CD8-positive, alpha-beta memory T cell (primary cell): ENCODE measurements around the gene MYG1. TPM values are rescaled to one million over a fixed set of nuclear protein-coding genes. Genes with fewer than 3 reads are reported as not detected.

Experiments
- CTCF ChIA-PET: fragments of 350-600 bp; sonication (Branson Sonifier 250); formaldehyde crosslinking; loops from one replicate; lab custom pipeline; 2021; ENCODE audit warnings: antibody characterized with exemption; lab: Charles Lee
- POLR2A ChIA-PET: fragments of 350-600 bp; sonication (Branson Sonifier 250); formaldehyde crosslinking; loops from one replicate; lab custom pipeline; 2021; ENCODE audit warnings: antibody characterized with exemption; lab: Charles Lee
- DNase-seq, 5 donors: peaks; one replicate each; pipeline versions ENCODE4 v3.0.0 to v3.0.0-alpha.2; 2020 to 2022; ENCODE audit warnings: mixed read lengths in 1 of 5
- H3K27ac ChIP-seq: one replicate; pipeline ENCODE4 v1.7.0; 2013; ENCODE audit warnings: low read depth, mild to moderate bottlenecking, low read length, moderate library complexity
- H3K27me3 ChIP-seq: 2 replicates; pipeline ENCODE4 v1.7.0; 2013; ENCODE audit warnings: low read length, mild to moderate bottlenecking; ENCODE audit not compliant: insufficient read depth, poor library complexity, severe bottlenecking
- H3K36me3 ChIP-seq: 2 replicates; pipeline ENCODE4 v1.7.0; 2013; ENCODE audit warnings: mild to moderate bottlenecking, low read length, moderate library complexity; ENCODE audit not compliant: insufficient read depth
- H3K4me1 ChIP-seq: 2 replicates; pipeline ENCODE4 v1.7.0; 2013; ENCODE audit warnings: mild to moderate bottlenecking, low read length, moderate library complexity; ENCODE audit not compliant: insufficient read depth
- H3K4me3 ChIP-seq: 2 replicates; pipeline ENCODE4 v1.7.0; 2013; ENCODE audit warnings: mild to moderate bottlenecking, low read length
- H3K9me3 ChIP-seq: 2 replicates; pipeline ENCODE4 v1.7.0; 2013; ENCODE audit warnings: mild to moderate bottlenecking, low read length
- H3K27ac Mint-ChIP-seq, 8 donors: one replicate each; pipeline ENCODE4 v1.8.0; 2020 to 2021; ENCODE audit warnings: mixed read lengths in 8 of 8, mild to moderate bottlenecking in 6 of 8, inconsistent platforms in 3 of 8, moderate library complexity in 3 of 8
- H3K27me3 Mint-ChIP-seq, 2 donors: one replicate each; pipeline ENCODE4 v1.8.0; 2020 to 2021; ENCODE audit warnings: mixed read lengths in 2 of 2, mild to moderate bottlenecking in 1 of 2, moderate library complexity in 1 of 2
- H3K36me3 Mint-ChIP-seq, 3 donors: one replicate each; pipeline ENCODE4 v1.8.0; 2020 to 2021; ENCODE audit warnings: mixed read lengths in 3 of 3, inconsistent platforms in 1 of 3, mild to moderate bottlenecking in 1 of 3
- H3K4me1 Mint-ChIP-seq, 3 donors: one replicate each; pipeline ENCODE4 v1.8.0; 2020 to 2021; ENCODE audit warnings: mixed read lengths in 3 of 3, inconsistent platforms in 1 of 3, mild to moderate bottlenecking in 1 of 3
- H3K4me3 Mint-ChIP-seq, 7 donors: one replicate each; pipeline ENCODE4 v1.8.0; 2020 to 2021; ENCODE audit warnings: mixed read lengths in 7 of 7, mild to moderate bottlenecking in 6 of 7, moderate library complexity in 4 of 7, inconsistent platforms in 2 of 7
- H3K9me3 Mint-ChIP-seq, 5 donors: one replicate each; pipeline ENCODE4 v1.8.0; 2020 to 2022; ENCODE audit warnings: mixed read lengths in 5 of 5, mild to moderate bottlenecking in 3 of 5, moderate library complexity in 2 of 5, inconsistent platforms in 1 of 5
- polyA plus RNA-seq: library from polyadenylated mRNA; unstranded; fragments of 300-500 nt; fragmentation: Illumina TruSeq; gene quantifications from one replicate; pipeline ENCODE4 v1.2.3, GENCODE V29; 2021
- total RNA-seq, 2 experiments: library from RNA; stranded (reverse); gene quantifications; one replicate each; pipeline ENCODE4 v1.2.3, GENCODE V29; 2021

MYG1 gene
- total and polyA plus RNA-seq, 3 experiments from 2014 or later: 67.9 to 82.5 (median 81.1) TPM

DNA sequence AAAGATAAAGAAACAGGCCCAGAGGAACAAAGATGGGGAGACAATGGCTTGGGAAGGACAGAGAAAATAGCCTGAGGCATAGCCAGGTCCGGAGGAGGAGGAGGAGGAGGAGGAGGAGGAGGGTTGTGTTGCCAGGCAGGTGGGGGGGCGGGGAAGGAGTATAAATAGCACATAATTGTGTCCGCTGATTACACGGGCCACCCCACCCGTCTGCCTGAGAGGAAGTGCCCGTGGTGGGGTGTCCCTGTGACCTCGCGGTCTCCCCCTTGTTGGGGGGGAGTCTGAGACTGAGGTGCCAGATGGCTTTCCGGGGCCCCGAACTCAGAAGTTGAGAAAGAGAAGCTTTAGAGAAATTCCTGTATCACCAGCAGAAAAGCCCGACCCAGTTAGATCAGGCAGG lies 38.5 kb downstream of the MYG1 start:
- peaks cover 26 to 58% of the 10 kb centered on the region in 2 donors for H3K27me3 Mint-ChIP-seq
- Histone ChIP-seq H3K36me3 (no peaks in the 10 kb centered on the region), H3K27me3 (peaks cover 27% of the 10 kb centered on the region), H3K4me1 (no peaks in the 10 kb centered on the region), H3K27ac (no peak overlapping the region), H3K4me3 (no peak overlapping the region), H3K9me3 (no peaks in the 10 kb centered on the region)
- ChIA-PET CTCF (no interaction called here), POLR2A (no interaction called here)
- H3K4me3 Mint-ChIP-seq: peak overlapping the region in 1 of 7 donors; percentile 13
- H3K4me1 Mint-ChIP-seq: peaks cover 7 to 9% (median 7%) of the 10 kb centered on the region in 3 donors
- no peak for DNase-seq
- no peaks in the 10 kb centered on the region for H3K9me3 Mint-ChIP-seq
- peak overlapping the region in 4 of 8 donors; percentile 3 to 47 (median 27) for H3K27ac Mint-ChIP-seq
- peaks cover 0 to 2% (median 0%) of the 10 kb centered on the region in 3 donors for H3K36me3 Mint-ChIP-seq

DNA sequence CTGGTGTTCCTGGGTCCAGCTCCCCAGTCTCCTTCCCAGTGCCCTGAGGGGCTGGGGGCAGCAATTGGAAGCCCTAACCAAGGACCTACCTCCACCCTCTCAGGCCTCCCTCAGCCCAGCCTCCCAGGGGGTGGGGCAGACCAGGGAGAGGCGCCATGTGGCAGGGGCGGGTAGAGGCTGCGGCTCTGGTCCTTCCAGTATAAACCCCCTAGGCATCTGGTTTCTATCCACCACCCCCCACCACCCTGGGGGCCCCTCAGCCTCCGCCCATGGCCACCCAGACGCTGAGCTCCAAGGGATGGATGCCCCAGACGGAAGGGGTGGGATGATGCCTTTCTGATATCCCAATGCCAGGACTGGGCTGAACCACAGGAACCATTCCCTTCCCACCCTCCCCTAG lies 39.4 kb downstream of the MYG1 start:
- Histone ChIP-seq H3K4me3 (no peak overlapping the region), H3K36me3 (no peaks in the 10 kb centered on the region), H3K4me1 (peaks cover 2% of the 10 kb centered on the region), H3K27ac (no peak overlapping the region), H3K27me3 (peaks cover 27% of the 10 kb centered on the region), H3K9me3 (no peaks in the 10 kb centered on the region)
- DNase-seq: no peak
- Mint-ChIP-seq H3K4me3 (no peak overlapping the region), H3K36me3 (peaks cover 0 to 2% (median 0%) of the 10 kb centered on the region in 3 donors), H3K4me1 (peaks cover 10 to 14% (median 12%) of the 10 kb centered on the region in 3 donors), H3K27ac (no peak overlapping the region), H3K27me3 (peaks cover 26 to 49% of the 10 kb centered on the region in 2 donors), H3K9me3 (no peaks in the 10 kb centered on the region)
- ChIA-PET CTCF (interaction anchor here (0.7 to 1.0 kb wide), 2 partner anchors 18 to 19 kb away, joined by 3 to 4 read pairs; no protein-coding TSS in a partner anchor), POLR2A (no interaction called here)

DNA sequence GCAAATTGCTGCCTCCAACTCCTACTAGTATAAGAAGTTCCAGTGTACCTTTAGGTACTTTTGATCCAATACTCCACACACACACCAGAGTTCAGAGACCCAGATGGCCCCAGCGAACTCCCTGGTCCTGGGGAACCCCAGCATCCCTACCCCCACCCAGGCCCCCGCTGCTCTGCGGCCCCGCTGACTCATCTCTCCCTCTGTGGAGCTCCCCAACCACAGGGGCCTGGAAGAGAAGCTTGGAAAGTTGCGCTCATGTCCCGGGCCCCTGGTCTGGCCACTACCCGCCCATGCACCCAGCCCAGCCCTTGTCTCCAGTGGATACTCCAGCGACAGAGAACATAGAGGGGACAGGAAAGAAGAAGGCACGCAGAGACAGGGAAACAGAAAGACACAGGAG lies 40.9 kb downstream of the MYG1 start:
- Histone ChIP-seq H3K4me1 (peaks cover 9% of the 10 kb centered on the region), H3K27ac (no peak overlapping the region), H3K27me3 (peaks cover 27% of the 10 kb centered on the region), H3K36me3 (no peaks in the 10 kb centered on the region), H3K9me3 (no peaks in the 10 kb centered on the region), H3K4me3 (no peak overlapping the region)
- H3K27ac Mint-ChIP-seq: no peak overlapping the region
- H3K9me3 Mint-ChIP-seq: no peaks in the 10 kb centered on the region
- H3K27me3 Mint-ChIP-seq: peaks cover 24 to 38% of the 10 kb centered on the region in 2 donors
- H3K36me3 Mint-ChIP-seq: peaks cover 0 to 2% (median 2%) of the 10 kb centered on the region in 3 donors
- no peak overlapping the region for H3K4me3 Mint-ChIP-seq
- ChIA-PET POLR2A (no interaction called here), CTCF (interaction anchor here (1.2 kb wide), 2 partner anchors 17 to 127 kb away, joined by 3 to 4 read pairs; no protein-coding TSS in a partner anchor)
- no peak for DNase-seq
- H3K4me1 Mint-ChIP-seq: peaks cover 21 to 24% (median 22%) of the 10 kb centered on the region in 3 donors

DNA sequence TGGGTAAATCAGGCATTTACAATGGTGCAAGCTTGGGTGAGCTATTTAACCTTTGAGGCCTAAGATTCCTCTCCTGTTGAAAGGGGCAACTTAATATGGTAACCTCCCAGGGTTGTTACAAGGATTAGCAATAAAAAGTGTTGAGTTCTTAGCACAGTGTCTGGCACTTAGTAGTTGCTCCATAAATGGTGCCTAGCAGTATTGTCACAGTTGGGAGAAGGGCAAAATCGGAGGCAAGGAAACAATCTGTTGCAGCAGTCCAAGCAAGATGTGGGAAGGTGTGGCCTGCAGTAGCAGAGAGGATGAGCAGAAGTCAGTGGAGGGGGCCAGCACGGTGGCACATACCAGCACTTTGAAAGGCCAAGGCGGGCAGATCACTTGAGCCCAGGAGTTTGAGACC lies 44.0 kb downstream of the MYG1 start:
- H3K4me1 ChIP-seq: peaks cover 9% of the 10 kb centered on the region
- Mint-ChIP-seq H3K27me3 (peaks cover 10 to 12% of the 10 kb centered on the region in 2 donors), H3K4me3 (peak overlapping the region; percentile 17 to 90 (median 56)), H3K9me3 (no peaks in the 10 kb centered on the region), H3K27ac (peak overlapping the region in 6 of 8 donors; percentile 24 to 83 (median 58)), H3K4me1 (peaks cover 12 to 18% (median 14%) of the 10 kb centered on the region in 3 donors), H3K36me3 (peaks cover 0 to 2% (median 0%) of the 10 kb centered on the region in 3 donors)
- H3K27ac ChIP-seq: no peak overlapping the region
- H3K27me3 ChIP-seq: peaks cover 5% of the 10 kb centered on the region
- POLR2A ChIA-PET: interaction anchor here (1.0 to 4.0 kb wide), 2 partner anchors 13 to 19 kb away, joined by 3 to 28 read pairs; no protein-coding TSS in a partner anchor
- CTCF ChIA-PET: interaction anchor here (0.7 to 6.6 kb wide), 4 partner anchors 9 to 129 kb away, joined by 3 to 209 read pairs (median 14); partner anchors contain the start of gene AAAS
- no peaks in the 10 kb centered on the region for H3K36me3 ChIP-seq
- no peaks in the 10 kb centered on the region for H3K9me3 ChIP-seq
- no peak for DNase-seq
- H3K4me3 ChIP-seq: no peak overlapping the region

DNA sequence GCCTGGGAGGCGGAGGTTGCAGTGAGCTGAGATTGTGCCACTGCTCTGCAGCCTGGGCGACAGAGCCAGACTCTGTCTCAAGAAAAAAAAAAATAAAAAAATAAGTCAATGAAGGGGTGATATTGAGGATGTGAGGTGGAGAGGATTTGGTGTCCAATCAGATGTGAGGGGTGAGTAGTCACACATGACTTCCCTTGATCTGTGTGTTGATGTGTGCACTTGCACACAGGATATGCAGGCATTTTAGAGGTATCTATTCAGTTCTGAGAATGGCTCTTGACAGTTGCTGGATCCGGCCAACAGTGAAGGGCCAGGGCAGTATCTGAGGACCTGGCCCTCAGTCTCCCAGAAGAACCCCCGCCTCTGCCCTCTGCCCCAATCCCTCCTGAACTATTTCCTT lies 44.5 kb downstream of the MYG1 start:
- peak overlapping the region; percentile 17 to 93 (median 57) for H3K27ac Mint-ChIP-seq
- Histone ChIP-seq H3K4me3 (peak overlapping the region; percentile 45), H3K9me3 (no peaks in the 10 kb centered on the region), H3K4me1 (peaks cover 9% of the 10 kb centered on the region), H3K27me3 (peaks cover under 1% of the 10 kb centered on the region), H3K27ac (no peak overlapping the region), H3K36me3 (no peaks in the 10 kb centered on the region)
- CTCF ChIA-PET: interaction anchor here (0.8 to 6.6 kb wide), 14 partner anchors 8 to 278 kb away, joined by 3 to 209 read pairs (median 9); partner anchors contain the start of genes AAAS, AMHR2, PFDN5 and SP7
- no peaks in the 10 kb centered on the region for H3K9me3 Mint-ChIP-seq
- H3K4me3 Mint-ChIP-seq: peak overlapping the region; percentile 73 to 90 (median 79)
- H3K27me3 Mint-ChIP-seq: peaks cover 10% of the 10 kb centered on the region in 2 donors
- H3K4me1 Mint-ChIP-seq: peaks cover 12 to 18% (median 14%) of the 10 kb centered on the region in 3 donors
- DNase-seq: no peak
- POLR2A ChIA-PET: interaction anchor here (0.5 to 4.0 kb wide), 6 partner anchors 13 to 97 kb away, joined by 3 to 28 read pairs (median 6); partner anchors contain the start of genes AAAS and SP1
- peaks cover 0 to 2% (median 0%) of the 10 kb centered on the region in 3 donors for H3K36me3 Mint-ChIP-seq

DNA sequence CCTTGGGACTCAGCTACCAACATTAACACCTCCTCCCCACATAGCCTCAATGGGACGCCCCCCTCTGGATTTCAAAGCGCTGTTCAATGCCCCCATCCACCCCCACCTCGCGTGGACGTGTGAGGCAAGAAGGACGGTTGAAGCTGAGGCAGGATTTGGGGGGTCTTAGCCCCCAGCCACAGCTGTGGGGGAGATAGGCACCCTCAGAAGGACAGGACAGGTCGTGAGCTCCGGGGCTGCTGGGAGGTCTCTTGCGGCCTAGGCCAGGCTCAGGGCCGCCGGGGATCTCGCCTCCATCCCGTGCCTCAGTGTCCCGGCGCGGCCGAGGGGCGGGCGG lies 45.0 kb downstream of the MYG1 start:
- Mint-ChIP-seq H3K27me3 (peaks cover 10% of the 10 kb centered on the region in 2 donors), H3K4me3 (peak overlapping the region; percentile 73 to 90 (median 79)), H3K9me3 (no peaks in the 10 kb centered on the region), H3K36me3 (peaks cover 0 to 2% (median 0%) of the 10 kb centered on the region in 3 donors), H3K27ac (peak overlapping the region in 7 of 8 donors; percentile 17 to 93 (median 54)), H3K4me1 (peaks cover 12 to 18% (median 14%) of the 10 kb centered on the region in 3 donors)
- Histone ChIP-seq H3K9me3 (no peaks in the 10 kb centered on the region), H3K27ac (no peak overlapping the region), H3K4me1 (peaks cover 9% of the 10 kb centered on the region), H3K36me3 (no peaks in the 10 kb centered on the region), H3K4me3 (peak overlapping the region; percentile 45), H3K27me3 (no peaks in the 10 kb centered on the region)
- no peak for DNase-seq
- ChIA-PET CTCF (interaction anchor here (0.8 to 6.6 kb wide), 35 partner anchors 10 to 402 kb away, joined by 3 to 209 read pairs (median 6); partner anchors contain the start of genes AAAS, AMHR2, CSAD and ITGB7), POLR2A (interaction anchor here (0.5 to 4.0 kb wide), 11 partner anchors 9 to 164 kb away, joined by 3 to 28 read pairs (median 5); partner anchors contain the start of genes AAAS, CSAD, MYG1 and PFDN5)

DNA sequence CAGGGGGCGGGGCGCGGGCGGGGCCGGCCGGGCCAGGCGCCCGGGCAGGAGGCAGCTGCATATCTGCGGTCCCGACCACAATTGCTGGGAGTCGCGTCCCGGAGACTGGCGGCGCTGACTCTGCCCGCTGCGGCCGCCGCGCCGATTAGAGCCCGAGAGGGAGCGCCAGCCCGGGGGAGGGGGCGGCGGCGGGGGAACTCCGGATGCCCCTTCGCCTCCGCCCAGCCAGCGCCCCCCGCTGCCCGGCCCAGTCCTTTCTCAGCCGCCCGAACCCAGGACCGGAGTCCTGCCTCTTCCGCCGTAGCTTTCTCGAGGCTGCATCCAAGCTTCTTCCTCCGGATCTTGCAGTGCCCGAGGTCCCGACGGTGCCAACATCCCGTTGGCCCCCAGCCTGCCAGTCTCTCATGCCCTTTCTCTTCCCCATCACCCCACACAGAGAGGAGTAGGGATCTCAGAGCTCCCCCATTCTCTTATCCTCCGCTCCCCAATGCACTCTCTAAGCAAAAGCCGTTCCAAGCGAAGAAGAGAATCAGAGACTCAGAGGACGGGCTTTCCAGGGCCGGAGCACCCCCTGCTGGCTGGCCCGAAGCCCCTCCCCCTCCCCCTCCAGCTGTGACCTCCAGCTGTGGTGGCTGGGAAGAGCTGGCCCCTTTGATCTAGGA lies 45.5 kb downstream of the MYG1 start:
- POLR2A ChIA-PET: interaction anchor here (0.6 to 4.0 kb wide), 9 partner anchors 9 to 164 kb away, joined by 3 to 28 read pairs (median 6); partner anchors contain the start of genes AAAS, CSAD, MYG1 and PFDN5
- peak overlapping the region in 7 of 8 donors; percentile 75 to 95 (median 92) for H3K27ac Mint-ChIP-seq
- DNase-seq: peak; percentile 53 to 80 (median 61)
- peaks cover 6 to 7% of the 10 kb centered on the region in 2 donors for H3K27me3 Mint-ChIP-seq
- H3K36me3 Mint-ChIP-seq: peaks cover 0 to 2% (median 0%) of the 10 kb centered on the region in 3 donors
- peak overlapping the region; percentile 90 to 98 (median 95) for H3K4me3 Mint-ChIP-seq
- peaks cover 12 to 18% (median 14%) of the 10 kb centered on the region in 3 donors for H3K4me1 Mint-ChIP-seq
- CTCF ChIA-PET: interaction anchor here (0.7 to 6.6 kb wide), 42 partner anchors 10 to 402 kb away, joined by 3 to 209 read pairs (median 4); partner anchors contain the start of genes AAAS, AMHR2, CSAD and ITGB7
- H3K27ac ChIP-seq: peak overlapping the region; percentile 4
- H3K9me3 ChIP-seq: no peaks in the 10 kb centered on the region
- H3K9me3 Mint-ChIP-seq: no peaks in the 10 kb centered on the region
- peak overlapping the region; percentile 80 for H3K4me3 ChIP-seq
- no peaks in the 10 kb centered on the region for H3K36me3 ChIP-seq
- peaks cover 9% of the 10 kb centered on the region for H3K4me1 ChIP-seq
- no peaks in the 10 kb centered on the region for H3K27me3 ChIP-seq
